ENCODE measurements around the gene BBIP1.

The BBIP1 gene

GRCh38 chr10:110918643-110919348, at the start of gene BBIP1:
Gene BBIP1 (minus strand): TSS chr10:110919180. CDS start chr10:110918157, 1,023 bp downstream.
- DNase-seq (ENCODE audit: low spot score) = peak; percentile 94

- no peak for DNase-seq (ENCODE audit: low spot score)
Measured at GRCh38 chr10:110967645-110968044, 48.7 kb upstream of the BBIP1 start.

- no peak for DNase-seq (ENCODE audit: low spot score)
Measured at GRCh38 chr10:110967009-110967630, 48.1 kb upstream of the BBIP1 start.

- no peak for DNase-seq (ENCODE audit: low spot score)
Measured at GRCh38 chr10:110966146-110966545, 47.2 kb upstream of the BBIP1 start.

GRCh38 chr10:110965216-110965615, 46.2 kb upstream of the BBIP1 start:
- no peak for DNase-seq (ENCODE audit: low spot score)

- no peak for DNase-seq (ENCODE audit: low spot score)
Measured at GRCh38 chr10:110964681-110965080, 45.7 kb upstream of the BBIP1 start.

GRCh38 chr10:110963162-110963561, 44.2 kb upstream of the BBIP1 start:
- DNase-seq (ENCODE audit: low spot score) = no peak

- no peak for DNase-seq (ENCODE audit: low spot score)
Measured at GRCh38 chr10:110962443-110962842, 43.5 kb upstream of the BBIP1 start.

GRCh38 chr10:110960333-110960712, 41.3 kb upstream of the BBIP1 start:
- no peak for DNase-seq (ENCODE audit: low spot score)

- DNase-seq (ENCODE audit: low spot score) = no peak
Measured at GRCh38 chr10:110959379-110960332, 40.7 kb upstream of the BBIP1 start.

- no peak for DNase-seq (ENCODE audit: low spot score)
Measured at GRCh38 chr10:110957606-110958005, 38.6 kb upstream of the BBIP1 start.

GRCh38 chr10:110951381-110951780, 32.4 kb upstream of the BBIP1 start:
- no peak for DNase-seq (ENCODE audit: low spot score)

GRCh38 chr10:110947061-110947595, 28.1 kb upstream of the BBIP1 start:
- DNase-seq (ENCODE audit: low spot score) = no peak

- no peak for DNase-seq (ENCODE audit: low spot score)
Measured at GRCh38 chr10:110946496-110946895, 27.5 kb upstream of the BBIP1 start.

- DNase-seq (ENCODE audit: low spot score) = no peak
Measured at GRCh38 chr10:110944792-110945396, 25.9 kb upstream of the BBIP1 start.

GRCh38 chr10:110939419-110939818, 20.4 kb upstream of the BBIP1 start:
- no peak for DNase-seq (ENCODE audit: low spot score)

GRCh38 chr10:110936757-110937156, 17.8 kb upstream of the BBIP1 start:
- DNase-seq (ENCODE audit: low spot score) = no peak

GRCh38 chr10:110932505-110933180, 13.7 kb upstream of the BBIP1 start:
- no peak for DNase-seq (ENCODE audit: low spot score)

GRCh38 chr10:110931769-110932381, 12.9 kb upstream of the BBIP1 start:
- DNase-seq (ENCODE audit: low spot score) = no peak

GRCh38 chr10:110927461-110927860, 8.5 kb upstream of the BBIP1 start:
- DNase-seq (ENCODE audit: low spot score) = no peak
